GM18517 (cell line): Measurements from ENCODE around the gene CALCA.
"Not testable (repeated sequence)": the region's sequence is repeated elsewhere in the genome, so short reads cannot be mapped to it uniquely, and the experiment has no call there.

Source experiments
- ATAC-seq: cut with Tn5 transposase; IDR thresholded peaks from one replicate; pipeline ENCODE4 v1.9.1; 2021; ENCODE audit warnings: mild to moderate bottlenecking, moderate library complexity; ENCODE audit not compliant: unreplicated experiment

CALCA gene, protein sequence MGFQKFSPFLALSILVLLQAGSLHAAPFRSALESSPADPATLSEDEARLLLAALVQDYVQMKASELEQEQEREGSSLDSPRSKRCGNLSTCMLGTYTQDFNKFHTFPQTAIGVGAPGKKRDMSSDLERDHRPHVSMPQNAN

DNA sequence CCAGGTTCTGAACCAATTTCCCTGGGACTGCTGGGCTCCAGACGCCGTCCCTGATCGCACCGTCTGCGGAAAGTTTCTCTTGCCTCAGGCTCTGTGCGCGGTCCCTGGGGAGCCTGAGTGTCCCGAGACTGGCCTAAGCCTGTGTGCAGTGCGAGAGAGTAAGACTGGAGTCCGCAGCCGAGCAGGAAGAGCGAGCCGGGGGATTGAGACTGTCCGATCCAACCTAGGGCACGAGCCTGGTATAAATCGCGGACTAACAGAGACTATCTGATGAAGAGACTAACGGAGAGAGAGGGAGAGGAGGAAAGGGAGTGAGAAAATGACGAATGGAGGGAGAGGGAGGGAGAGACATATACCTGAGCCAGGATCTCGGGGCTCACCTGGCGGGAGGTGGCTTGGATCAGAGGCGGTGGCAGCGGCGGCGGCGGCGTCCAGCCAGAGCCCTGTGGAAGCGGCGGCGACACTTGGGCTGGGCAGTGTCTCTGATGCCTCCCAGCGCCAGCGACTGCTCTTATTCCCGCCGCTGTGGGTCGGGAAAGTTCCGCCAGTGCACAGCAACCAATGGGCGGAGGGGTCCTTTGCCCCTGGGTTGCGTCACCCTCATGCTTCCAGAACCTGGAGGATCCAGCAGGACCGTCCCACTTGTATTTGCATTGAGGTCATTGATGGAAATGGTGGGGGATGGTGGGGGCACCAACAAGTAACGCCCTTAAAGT, at the start of gene CALCA:
Gene CALCA, minus strand, starts transcription at position 487 of the 716 bp plus-strand sequence. CDS start 1,159 bp downstream, outside the sequence.
- ATAC-seq = no peak

DNA sequence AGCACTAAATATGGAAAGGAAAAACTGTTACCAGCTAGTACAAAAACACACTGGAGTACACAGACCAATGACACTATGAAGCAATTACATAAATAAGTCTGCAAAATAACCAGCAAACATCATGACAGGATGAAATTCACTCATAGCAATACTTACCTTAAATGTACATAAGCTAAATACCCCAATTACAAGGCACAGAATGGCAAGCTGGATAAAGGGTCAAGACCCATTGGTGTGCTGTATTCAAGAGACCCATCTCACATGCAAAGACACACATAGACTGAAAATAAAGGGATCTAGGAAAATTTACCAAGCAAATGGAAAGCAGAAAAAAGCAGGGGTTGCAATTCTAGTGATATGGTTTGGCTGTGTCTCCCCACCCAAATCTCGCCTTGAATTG, 44.0 kb upstream of the CALCA start:
- no peak for ATAC-seq

DNA sequence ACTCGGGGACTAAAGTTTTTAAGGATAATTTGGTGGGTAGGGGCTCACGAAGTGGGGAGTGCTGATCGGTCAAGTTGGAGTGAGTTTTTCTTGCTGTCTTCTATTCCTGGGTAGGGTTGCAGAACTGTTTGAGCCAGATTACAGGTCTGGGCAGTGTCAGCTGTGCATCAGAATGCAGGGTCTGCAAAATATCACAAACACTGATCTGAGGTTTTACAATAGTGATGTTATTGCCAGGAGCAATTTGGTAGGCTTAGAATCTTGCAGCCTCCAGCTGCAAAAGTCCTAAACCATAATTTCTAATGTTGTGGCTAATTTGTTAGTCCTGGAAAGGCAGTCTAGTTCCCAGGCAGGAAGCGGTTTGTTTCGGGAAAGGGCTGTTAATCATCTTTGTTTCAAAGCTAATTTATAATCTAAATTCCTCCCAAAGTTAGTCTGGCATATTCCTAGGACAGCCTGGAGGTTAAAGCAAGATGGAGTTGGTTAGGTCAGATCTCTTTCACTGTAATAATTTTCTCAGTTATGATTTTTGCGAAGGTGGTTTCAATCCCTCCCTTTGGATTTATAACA, 39.7 kb upstream of the CALCA start:
- ATAC-seq = no peak

DNA sequence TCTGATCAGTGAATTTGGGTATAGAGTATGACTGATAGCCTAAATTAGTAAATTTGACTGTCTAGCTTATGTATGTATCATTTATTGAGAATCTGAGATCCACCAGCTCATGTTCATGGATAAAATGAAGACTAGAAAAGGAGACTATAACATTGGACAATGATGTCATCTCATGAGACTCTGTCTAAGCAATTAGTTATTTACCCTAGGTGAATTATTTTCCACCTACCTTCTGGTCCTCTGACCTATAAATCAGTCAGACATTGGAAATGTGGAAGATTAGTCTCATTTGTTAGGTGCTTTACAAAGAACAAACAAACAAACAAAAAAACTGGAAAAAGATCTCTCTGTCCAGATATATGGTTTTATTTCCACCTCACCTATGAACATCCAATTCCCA, 38.7 kb upstream of the CALCA start:
- no peak for ATAC-seq

DNA sequence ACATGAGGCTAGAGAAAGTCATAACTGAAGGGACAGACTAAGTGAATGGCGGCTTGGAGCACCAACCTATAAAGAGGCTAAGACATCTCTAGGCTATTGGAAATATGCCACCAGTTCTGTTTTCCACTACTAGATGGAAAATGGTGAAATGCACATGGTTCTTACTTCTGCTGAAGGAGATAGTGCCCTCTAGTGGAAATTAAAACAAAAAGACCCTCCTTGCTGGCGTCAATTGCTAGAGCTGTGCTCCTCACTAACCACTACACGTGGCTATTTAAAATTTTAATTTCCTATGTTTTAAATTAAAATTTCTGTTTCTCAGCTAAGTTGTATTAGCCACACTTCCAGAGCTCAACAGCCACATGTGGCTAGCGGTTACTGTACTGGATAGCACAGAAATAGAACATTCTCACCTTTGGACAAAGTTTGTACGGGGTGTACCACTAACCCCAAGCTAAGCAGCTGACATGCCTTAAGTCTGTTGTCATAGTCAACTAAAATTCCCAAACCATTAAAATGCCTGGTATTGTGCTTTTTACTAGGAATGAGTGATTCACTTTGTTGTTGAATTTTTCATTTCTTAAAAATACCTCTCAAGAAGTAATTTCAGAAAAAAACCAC, 34.1 kb upstream of the CALCA start:
- peak; percentile 82 for ATAC-seq

DNA sequence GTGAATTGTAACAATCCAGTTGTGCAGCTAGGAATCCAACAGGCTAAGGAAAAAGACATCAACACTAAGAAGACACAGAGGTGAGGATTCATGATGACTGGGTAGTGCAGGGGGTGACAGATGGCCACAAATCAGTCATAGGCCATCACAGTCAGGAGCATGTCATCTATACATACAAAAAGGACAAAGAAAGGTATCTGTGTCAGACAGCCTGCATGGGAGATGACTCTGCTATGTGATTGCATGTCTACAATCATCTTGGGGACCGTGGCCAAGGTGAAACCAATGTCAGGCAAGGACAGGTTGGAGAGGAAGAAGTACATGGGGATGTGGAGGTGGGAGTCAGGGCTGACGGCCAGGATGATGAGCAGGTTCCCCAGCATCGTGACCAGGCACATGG, 16.0 kb upstream of the CALCA start:
- ATAC-seq = not testable (repeated sequence)

DNA sequence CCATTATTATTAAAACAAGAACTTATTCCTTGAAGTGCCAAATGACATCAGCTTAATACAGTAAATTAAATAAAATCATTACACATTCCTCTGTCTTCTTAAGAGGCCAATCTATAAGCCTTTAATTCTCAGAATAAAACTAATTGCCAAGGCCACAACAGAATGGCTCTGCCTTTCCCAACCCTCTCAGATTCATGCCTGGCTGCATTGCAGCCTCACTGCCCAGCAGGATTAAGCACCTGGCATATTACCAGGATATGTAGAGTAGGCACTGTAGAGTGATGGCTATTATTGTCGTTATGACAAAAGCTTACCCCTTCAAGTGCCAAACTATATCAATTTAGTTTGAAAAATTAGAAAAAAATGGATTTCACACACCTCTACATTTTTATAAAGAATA, 9.4 kb upstream of the CALCA start:
- no peak for ATAC-seq

DNA sequence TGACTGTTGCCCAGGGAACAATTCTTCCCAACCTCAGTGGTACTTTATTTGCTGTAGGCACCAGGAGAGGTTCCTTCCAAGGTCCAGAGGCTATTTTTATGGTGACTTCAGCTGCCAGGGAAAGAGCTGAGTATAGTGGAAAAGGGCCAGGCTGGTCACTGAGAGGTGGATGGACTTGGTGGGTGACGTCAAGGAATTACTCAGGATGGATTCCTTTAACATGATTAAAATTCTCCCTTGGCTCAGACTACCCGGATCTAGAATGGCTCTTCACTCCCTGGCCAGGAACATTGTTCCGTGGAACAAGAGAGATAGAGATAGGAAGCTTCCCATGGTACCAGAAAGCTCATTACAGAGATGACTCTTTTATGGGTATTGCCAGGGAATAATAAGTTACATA, 8.7 kb upstream of the CALCA start:
- no peak for ATAC-seq

DNA sequence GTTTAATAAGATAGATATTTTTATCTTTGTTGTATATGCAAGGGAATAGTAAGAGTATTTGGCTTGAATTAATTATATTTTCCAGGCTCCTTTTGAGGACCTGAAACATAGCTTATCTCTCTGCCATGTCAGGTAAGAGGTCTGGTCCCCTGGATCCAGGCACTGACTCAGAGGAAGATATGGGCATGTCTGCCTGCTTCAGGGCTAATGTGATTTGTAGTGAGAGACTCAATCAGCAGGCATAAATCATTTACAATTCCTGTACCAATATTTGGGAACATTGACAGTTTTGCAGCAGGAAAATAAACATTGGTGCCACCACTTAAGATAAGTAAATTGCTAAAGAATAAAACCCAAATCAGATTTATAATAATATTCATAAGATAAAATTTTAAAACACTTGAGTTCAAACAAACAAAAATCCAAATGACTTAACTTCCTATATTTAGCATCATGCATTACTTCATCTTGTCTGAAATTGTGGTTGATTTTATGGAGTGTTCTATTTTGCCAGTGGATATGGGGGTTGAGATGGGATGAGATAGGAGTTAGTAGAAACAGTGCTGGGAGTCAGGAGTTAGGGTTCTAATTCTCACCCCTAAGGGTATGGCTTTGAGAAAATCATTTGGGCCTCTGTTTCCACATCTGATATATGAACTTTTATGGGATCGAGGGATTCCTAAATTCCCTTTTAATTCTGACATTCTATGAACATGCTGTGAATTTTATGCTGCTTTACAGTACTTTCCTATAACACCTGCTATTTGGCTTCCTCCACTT, 5.1 kb upstream of the CALCA start:
- ATAC-seq = no peak

DNA sequence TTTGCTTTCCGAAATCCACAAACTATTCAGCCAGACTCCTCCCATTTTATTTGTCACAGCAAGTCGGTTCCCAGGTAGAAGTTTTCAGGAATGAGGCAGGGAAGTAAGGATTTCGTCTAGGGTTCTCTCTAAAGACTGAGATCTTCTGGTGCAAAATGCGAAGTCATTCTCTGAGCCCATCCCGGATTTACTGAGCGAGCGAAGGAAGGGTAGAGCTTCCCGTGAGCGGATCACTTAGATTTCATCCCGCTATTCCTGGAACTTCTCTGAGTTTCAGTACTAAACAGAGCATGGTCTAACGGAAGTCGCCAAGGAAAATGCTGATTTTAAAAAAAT, 3.1 kb upstream of the CALCA start:
- no peak for ATAC-seq

DNA sequence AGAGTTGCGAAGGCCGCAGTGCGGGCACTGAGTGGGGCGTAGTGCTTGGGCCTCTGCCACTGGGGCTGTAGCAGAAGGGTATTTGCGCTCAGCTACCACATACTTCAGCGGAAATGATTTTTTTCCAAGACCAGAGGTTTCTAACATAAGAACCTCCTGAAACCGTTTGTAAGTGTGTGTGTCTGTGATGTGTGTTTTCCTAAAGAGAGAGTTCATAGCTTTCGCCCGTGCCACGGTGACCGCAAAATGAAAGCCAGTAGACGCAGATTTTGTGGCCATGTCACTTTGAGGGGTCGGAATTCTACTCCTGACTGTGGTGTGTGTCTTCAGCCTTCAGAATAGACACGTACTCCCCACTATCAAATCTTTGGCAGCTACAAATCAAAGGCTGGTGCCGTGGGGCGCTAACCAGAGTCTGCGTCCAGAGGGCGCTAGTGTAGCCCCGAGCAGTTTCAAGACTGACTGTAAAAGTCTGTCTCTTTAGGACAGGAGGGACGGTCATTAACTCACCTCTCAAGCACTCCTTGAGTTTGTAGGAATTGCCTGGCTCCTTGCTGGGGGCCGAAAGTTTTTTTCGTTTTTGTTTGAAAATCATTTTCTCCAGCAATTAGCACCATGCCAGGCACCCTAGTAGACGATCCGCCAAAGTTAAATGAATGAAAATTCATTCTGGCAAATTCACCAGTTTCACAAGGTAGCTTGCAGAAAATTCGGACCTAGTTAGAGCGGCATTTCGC, 2.5 kb upstream of the CALCA start:
- ATAC-seq = no peak

DNA sequence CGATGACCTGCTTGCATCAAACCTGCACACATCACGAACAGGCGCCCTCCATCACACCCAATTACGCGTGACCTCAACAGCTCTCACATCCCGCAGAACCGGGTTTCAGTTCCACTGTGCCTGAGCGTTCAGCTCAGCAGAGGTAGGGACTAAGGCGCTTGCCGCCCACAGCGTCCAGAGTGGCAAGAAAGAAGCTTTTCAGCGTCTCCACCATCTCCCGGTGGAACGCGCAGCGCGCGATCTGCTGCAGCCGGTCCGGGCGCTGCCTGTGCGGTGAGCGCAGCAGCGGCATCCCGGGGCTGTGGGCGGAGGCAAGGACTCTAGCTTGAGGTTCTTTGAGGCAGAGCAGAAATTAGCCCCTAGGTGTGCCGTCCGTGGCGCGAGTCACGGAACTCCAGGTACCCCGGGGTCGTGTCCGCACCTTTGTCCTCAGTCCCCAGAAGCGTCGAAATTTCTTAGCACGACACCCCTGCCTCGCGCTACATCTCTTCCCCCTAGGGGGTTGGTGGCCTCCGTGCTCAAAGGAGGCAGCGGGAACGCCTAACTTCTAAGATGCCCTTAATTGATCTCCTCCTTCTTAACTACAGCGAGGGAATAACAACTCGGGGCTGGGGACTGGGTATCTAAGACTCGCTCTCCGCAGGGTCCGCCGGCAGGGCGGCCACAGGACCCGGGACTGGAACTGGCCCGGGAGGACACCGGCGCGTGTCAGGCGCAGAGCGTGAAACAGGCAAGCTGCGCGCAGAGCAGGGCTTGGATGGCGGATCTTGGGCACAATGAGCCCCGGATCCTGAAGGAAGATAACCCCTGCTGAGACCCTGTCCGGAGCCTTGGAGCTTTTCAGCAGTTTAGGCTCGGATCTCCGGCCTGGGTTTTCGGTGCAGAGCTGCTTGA, 1.7 kb upstream of the CALCA start:
- no peak for ATAC-seq

DNA sequence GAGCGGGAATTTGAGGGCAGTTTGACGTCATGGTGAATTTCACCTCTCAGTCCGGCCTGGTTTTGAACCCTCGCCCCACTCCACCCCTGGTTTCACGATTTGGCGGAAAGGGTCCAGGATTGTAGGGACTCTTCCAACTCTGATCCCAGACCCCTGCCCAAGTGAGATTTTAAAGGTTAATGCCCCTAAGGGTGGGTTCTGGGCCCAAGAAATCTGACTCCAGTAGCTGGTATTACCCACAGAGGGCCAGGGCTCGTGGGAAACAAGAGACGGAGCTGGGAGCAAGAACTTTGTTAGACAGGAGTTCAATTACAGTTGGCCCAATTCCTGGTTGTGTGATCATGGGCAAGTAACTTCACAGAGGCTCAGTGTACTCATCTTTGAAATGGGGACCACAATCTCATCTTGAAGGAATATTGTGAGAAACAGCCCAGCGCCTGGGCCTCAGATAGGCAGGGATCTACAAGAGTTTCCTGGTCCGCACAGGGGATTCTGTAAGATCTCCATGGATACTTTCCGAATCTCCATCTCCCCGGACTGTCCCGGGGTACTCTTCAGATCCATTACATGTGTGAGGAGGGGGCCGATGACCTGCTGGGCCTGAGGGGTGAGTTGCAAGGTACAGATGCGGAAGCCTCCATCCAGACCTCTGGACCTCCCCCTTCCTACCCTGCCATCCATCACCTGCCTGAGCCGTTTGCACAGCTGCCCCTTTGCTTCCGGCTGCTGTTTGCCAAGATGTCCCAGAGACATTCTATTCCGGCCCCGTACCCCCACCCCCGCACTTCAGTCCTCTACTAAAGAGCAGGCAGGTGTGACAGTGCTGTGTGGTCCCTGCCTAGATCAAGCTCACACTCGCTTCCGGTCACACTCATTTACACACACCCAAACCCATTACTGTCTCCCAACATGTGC, 687 bp upstream of the CALCA start:
- no peak for ATAC-seq

DNA sequence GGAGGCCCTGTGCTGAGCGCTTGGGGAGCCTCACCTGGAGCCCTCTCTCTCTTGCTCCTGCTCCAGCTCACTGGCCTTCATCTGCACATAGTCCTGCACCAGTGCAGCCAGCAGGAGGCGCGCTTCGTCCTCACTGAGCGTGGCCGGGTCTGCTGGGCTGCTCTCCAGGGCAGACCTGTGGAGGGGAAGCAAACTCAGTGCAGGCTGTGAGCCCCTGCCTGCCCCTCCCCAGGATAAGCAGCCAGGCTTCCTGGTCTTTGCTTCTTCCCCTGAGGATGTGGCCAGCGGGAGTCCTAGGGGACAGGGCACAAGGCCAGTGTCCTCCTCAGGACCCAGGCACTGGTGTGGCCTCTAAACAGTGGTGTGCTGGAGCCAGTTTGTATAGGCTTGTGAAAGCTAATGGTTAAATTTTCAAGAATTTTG, 2.2 kb downstream of the CALCA start:
- ATAC-seq = no peak

DNA sequence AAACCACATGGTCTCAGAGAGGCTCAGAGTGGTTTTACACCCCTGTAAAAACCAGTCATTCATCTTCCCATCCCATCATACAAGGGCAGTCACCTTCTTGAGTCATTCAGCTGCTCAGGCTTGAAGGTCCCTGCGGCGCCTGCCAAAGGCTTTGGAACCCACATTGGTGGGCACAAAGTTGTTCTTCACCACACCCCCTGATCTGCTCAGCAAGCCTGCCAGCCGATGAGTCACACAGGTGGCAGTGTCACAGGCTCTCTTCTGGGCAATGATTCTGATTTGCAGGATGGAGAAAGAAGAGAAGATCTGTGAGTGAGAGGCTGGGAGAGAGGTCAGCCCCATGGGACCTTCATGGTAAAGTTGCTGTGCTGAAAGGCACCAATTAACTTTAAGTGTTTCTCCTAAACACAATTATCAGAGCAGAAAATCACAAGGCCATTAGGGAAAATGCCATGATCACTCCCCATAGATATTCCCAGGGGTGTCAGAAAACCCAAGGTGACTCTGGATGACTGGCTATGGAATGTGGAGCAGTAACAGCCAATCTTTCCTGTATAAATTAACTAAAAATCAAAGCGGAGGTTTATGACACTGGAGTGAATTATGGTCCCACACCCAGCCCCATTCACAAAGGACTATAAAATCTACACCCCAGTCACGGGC, 4.4 kb downstream of the CALCA start:
- ATAC-seq = no peak

DNA sequence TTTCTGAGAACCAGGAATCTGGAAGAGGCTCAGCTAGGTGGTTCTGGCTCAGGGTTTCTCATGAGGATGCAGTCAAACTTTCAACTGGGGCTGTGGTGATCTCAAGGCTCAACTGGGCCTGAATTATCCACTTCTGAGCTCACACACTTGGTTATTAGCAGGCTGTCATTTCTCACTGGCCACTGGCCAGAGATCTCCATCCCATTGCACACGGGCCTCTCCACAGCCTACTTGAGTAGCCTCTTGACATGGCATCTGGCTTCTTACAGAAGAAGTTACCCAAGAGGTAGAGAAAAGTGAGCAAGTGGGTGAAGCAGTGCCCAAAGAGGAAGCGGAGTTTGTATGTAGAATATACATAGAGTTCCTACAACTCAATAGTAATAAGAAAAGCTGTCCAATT, 16.0 kb downstream of the CALCA start:
- no peak for ATAC-seq

DNA sequence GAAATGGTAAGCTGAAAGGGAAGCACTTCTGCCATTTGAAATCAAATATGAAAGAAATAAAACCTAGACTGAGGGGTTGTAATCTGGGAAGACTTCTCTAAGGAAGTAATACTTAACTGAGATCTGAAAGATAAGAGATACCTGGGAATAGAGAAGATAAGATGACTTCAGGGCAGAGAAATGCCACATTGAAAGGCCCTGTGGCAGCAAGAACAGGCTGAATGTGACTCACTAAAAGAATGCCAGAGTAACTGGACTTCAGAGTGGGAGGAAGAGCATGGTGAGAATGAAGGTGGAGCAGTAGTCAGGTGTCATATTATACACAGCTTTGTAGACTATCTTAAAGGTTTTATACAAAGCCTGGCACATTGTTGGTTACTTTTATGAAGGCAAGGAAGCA, 17.6 kb downstream of the CALCA start:
- ATAC-seq = no peak

DNA sequence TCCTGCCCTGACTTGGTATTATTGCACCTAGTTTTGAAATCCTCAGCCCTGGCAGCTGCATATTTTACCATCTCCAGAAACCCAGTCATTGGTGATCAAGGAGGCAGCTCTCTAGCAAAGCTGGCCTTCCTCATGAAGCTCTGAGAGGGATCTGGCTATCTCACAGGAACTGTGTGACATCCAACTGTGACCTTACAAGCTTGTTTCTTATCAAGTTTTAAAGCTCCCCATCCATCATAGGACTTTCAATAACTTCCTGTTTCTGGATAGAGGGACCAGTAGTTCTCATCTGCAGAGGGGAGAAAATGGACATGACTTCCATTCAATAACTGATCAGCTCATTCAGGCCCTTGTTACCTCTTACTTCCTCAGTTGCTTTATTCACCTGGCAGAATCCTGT, 18.2 kb downstream of the CALCA start:
- ATAC-seq = no peak
